GM12892 (cell line): ENCODE measurements around the gene TEKT1.

Experiments
- POLR2A ChIP-seq: IDR thresholded peaks from 2 replicates; pipeline ENCODE4 v1.6.1; 2011; ENCODE audit warnings: low read depth, low read length, control low read depth
- POLR2AphosphoS5 ChIP-seq: IDR thresholded peaks from 2 replicates; pipeline ENCODE4 v1.6.1; 2011; ENCODE audit warnings: low read depth, low read length, control low read depth
- TAF1 ChIP-seq: IDR thresholded peaks from 2 replicates; pipeline ENCODE4 v1.6.1; 2011; ENCODE audit warnings: low read depth, mild to moderate bottlenecking, control low read depth, low read length, borderline replicate concordance

DNA sequence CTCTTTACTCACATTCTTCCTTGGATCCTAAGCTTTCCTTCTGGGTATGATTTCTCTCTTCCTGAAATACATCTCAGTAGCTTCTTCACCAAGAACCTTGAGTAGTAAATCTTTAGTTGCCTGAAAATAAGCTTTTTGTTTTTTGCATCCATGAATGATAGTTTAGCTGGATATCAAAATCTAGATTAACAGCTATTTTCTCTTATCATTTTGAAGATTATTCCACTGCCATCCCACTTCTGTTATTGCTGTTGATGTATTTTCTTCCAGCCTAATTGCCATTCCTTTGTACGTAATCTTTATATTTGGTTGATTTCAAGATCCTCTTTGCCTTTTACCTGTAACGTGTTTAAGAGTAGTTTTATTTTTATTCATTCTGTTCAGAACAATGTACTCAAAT, 63.1 kb downstream of the TEKT1 start:
- TF ChIP-seq POLR2AphosphoS5: no peak
- TF ChIP-seq TAF1: no peak
- no peak for TF ChIP-seq POLR2A
